Panc1 (cell line): ENCODE data around the gene GPATCH3. TPM values are rescaled to one million over a fixed set of nuclear protein-coding genes. Genes with fewer than 3 reads are reported as not detected.

Experiments used
- ATAC-seq: fragments of 200-7000 bp; cut with Tn5 transposase; 2 replicates; pipeline ENCODE4 v1.9.1; 2020; ENCODE audit warnings: mild to moderate bottlenecking, moderate library complexity
- BruUV-seq: library from RNA; stranded (reverse); fragments of 400-500 nt; replicated peaks from 2 replicates; lab custom pipeline; 2021; lab: Mats Ljungman, UMichigan
- CTCF ChIA-PET: fragments of 300-600 bp; sonication (Branson Sonifier 250); formaldehyde crosslinking; loops from one replicate; lab custom pipeline; 2022; ENCODE audit warnings: antibody characterized with exemption; lab: Charles Lee
- POLR2A ChIA-PET: fragments of 300-600 bp; sonication (Branson Sonifier 250); formaldehyde crosslinking; loops from one replicate; lab custom pipeline; 2022; ENCODE audit warnings: antibody characterized with exemption; lab: Charles Lee
- DNase-seq: peaks from one replicate; pipeline ENCODE4 v3.0.0-alpha.2; 2010; ENCODE audit warnings: low read depth, low spot score
- H3K27ac ChIP-seq: 2 replicates; pipeline ENCODE4 v1.5.1; 2011; ENCODE audit warnings: mild to moderate bottlenecking, low read length, inconsistent platforms
- H3K27me3 ChIP-seq: fragments of 200-500 bp; sonication (Bioruptor generic); 2 replicates; pipeline ENCODE4 v1.6.0; 2014; ENCODE audit warnings: low read length, inconsistent platforms; ENCODE audit not compliant: control insufficient read depth, insufficient read depth
- H3K36me3 ChIP-seq: fragments of 200-500 bp; sonication (Bioruptor generic); 2 replicates; pipeline ENCODE4 v1.5.1; 2014; ENCODE audit warnings: inconsistent platforms, mild to moderate bottlenecking, low read length, moderate library complexity; ENCODE audit not compliant: control insufficient read depth, insufficient read depth
- H3K4me1 ChIP-seq: 2 replicates; pipeline ENCODE4 v1.5.1; 2011; ENCODE audit warnings: inconsistent platforms, mild to moderate bottlenecking, low read length, moderate library complexity; ENCODE audit not compliant: control insufficient read depth, insufficient read depth
- H3K4me3 ChIP-seq, 2 experiments: 2 replicates each; pipeline ENCODE4 v1.5.1; 2011 to 2012; ENCODE audit warnings: low read depth in 2 of 2, low read length in 2 of 2, mild to moderate bottlenecking in 2 of 2, inconsistent platforms in 1 of 2, moderate library complexity in 1 of 2
- H3K9me3 ChIP-seq: fragments of 200-500 bp; sonication (Bioruptor generic); 2 replicates; pipeline ENCODE4 v1.5.1; 2014; ENCODE audit warnings: low read depth, mild to moderate bottlenecking, inconsistent platforms, low read length, moderate library complexity; ENCODE audit not compliant: control insufficient read depth, insufficient read depth
- POLR2AphosphoS5 ChIP-seq: IDR thresholded peaks from 2 replicates; pipeline ENCODE4 v1.6.1; 2012; ENCODE audit warnings: mild to moderate bottlenecking, low read depth, low read length, moderate library complexity
- SIN3A ChIP-seq: IDR thresholded peaks from 2 replicates; pipeline ENCODE4 v1.6.1; 2012; ENCODE audit warnings: low read depth, mild to moderate bottlenecking, low read length, moderate library complexity, borderline replicate concordance; ENCODE audit not compliant: insufficient read depth
- TCF7L2 ChIP-seq: IDR thresholded peaks from 2 replicates; pipeline ENCODE4 v1.6.1; 2011; ENCODE audit warnings: mild to moderate bottlenecking, low read depth, low read length, inconsistent platforms
- in situ Hi-C: cut with HindIII; loops from 2 replicates; pipeline ENCODE4 v1.10.0; 2016; ENCODE audit warnings: low sequenced_read_pairs, low pct_unique_long_range_greater_than_20kb
- intact Hi-C: fragments of 100-400 bp; cut with micrococcal nuclease; formaldehyde crosslinking; loops from one replicate; pipeline ENCODE4 v1.10.0; 2022; ENCODE audit not compliant: unreplicated experiment
- total RNA-seq: library from RNA; stranded (reverse); gene quantifications from one replicate; pipeline ENCODE4 v1.2.1, GENCODE V29; 2021; ENCODE audit not compliant: unreplicated experiment
- TF ChIP-seq, protein P1 (sequence below), 2 experiments: IDR thresholded peaks; 2 replicates each; pipeline ENCODE4 v1.6.1; 2011 to 2012; ENCODE audit warnings: low read depth in 2 of 2, control low read depth in 1 of 2, low read length in 1 of 2, mild to moderate bottlenecking in 1 of 2, moderate library complexity in 1 of 2; ENCODE audit not compliant: insufficient read depth in 1 of 2
- TF ChIP-seq, protein P2 (sequence below): fragments of 450-650 bp; IDR thresholded peaks from 2 replicates; pipeline ENCODE4 v1.5.1; 2017; ENCODE audit warnings: mild to moderate bottlenecking

GPATCH3 gene
- total RNA-seq, 1 experiment from 2014 or later: 29.7 TPM

DNA sequence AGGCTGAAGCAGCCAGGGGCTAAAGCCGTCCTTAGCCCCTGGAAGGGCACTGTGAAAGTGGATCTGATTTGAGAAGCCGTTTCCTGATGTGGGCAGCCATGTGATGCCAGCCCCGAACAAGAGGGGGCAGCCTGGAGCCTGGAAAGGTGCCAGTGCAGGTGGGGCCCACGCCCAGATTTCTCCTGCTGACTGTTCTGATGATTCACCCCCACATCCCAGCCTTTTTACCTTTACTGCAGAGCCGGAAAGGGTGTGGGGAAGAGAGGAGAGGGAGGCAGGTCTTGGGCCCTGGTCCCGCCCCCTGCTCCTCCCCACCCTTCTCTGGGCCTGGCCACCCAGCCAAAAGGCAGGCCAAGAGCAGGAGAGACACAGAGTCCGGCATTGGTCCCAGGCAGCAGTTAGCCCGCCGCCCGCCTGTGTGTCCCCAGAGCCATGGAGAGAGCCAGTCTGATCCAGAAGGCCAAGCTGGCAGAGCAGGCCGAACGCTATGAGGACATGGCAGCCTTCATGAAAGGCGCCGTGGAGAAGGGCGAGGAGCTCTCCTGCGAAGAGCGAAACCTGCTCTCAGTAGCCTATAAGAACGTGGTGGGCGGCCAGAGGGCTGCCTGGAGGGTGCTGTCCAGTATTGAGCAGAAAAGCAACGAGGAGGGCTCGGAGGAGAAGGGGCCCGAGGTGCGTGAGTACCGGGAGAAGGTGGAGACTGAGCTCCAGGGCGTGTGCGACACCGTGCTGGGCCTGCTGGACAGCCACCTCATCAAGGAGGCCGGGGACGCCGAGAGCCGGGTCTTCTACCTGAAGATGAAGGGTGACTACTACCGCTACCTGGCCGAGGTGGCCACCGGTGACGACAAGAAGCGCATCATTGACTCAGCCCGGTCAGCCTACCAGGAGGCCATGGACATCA, 37.2 kb downstream of the GPATCH3 start, which contains the start of gene SFN:
Gene SFN (plus strand): TSS at position 369 of the 904 bp plus-strand sequence. CDS start 64 bp downstream, at position 433.
- peak within 1 kb of the TSS; percentile 94 for H3K27ac ChIP-seq
- DNase-seq: peak; percentile 90
- CTCF ChIA-PET: interaction anchor here (0.7 kb wide), 1 partner anchor 74 kb away, joined by 3 read pairs; no protein-coding TSS in a partner anchor
- no peaks in the 10 kb centered on the region for H3K9me3 ChIP-seq
- H3K27me3 ChIP-seq: no peaks in the 10 kb centered on the region
- intact Hi-C loops: no loop called here
- H3K4me3 ChIP-seq: peak within 1 kb of the TSS; percentile 72 to 89
- in situ Hi-C loops: no loop called here
- POLR2A ChIA-PET: no interaction called here
- TSS peak; percentile 100 for BruUV-seq
- ATAC-seq: peak; percentile 75
- TF ChIP-seq POLR2AphosphoS5 (peak; percentile 98), TCF7L2 (no peak)
- TF ChIP-seq, protein P1, sequence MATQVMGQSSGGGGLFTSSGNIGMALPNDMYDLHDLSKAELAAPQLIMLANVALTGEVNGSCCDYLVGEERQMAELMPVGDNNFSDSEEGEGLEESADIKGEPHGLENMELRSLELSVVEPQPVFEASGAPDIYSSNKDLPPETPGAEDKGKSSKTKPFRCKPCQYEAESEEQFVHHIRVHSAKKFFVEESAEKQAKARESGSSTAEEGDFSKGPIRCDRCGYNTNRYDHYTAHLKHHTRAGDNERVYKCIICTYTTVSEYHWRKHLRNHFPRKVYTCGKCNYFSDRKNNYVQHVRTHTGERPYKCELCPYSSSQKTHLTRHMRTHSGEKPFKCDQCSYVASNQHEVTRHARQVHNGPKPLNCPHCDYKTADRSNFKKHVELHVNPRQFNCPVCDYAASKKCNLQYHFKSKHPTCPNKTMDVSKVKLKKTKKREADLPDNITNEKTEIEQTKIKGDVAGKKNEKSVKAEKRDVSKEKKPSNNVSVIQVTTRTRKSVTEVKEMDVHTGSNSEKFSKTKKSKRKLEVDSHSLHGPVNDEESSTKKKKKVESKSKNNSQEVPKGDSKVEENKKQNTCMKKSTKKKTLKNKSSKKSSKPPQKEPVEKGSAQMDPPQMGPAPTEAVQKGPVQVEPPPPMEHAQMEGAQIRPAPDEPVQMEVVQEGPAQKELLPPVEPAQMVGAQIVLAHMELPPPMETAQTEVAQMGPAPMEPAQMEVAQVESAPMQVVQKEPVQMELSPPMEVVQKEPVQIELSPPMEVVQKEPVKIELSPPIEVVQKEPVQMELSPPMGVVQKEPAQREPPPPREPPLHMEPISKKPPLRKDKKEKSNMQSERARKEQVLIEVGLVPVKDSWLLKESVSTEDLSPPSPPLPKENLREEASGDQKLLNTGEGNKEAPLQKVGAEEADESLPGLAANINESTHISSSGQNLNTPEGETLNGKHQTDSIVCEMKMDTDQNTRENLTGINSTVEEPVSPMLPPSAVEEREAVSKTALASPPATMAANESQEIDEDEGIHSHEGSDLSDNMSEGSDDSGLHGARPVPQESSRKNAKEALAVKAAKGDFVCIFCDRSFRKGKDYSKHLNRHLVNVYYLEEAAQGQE (IDR thresholded peaks at IDR 0.05; ENCODE audit: insufficient read depth in 1 of 2, low read depth in 2 of 2, low read length in 1 of 2): peak; percentile 6 to 63; a peak in 1 of 4 replicates
- TF ChIP-seq, protein P2, sequence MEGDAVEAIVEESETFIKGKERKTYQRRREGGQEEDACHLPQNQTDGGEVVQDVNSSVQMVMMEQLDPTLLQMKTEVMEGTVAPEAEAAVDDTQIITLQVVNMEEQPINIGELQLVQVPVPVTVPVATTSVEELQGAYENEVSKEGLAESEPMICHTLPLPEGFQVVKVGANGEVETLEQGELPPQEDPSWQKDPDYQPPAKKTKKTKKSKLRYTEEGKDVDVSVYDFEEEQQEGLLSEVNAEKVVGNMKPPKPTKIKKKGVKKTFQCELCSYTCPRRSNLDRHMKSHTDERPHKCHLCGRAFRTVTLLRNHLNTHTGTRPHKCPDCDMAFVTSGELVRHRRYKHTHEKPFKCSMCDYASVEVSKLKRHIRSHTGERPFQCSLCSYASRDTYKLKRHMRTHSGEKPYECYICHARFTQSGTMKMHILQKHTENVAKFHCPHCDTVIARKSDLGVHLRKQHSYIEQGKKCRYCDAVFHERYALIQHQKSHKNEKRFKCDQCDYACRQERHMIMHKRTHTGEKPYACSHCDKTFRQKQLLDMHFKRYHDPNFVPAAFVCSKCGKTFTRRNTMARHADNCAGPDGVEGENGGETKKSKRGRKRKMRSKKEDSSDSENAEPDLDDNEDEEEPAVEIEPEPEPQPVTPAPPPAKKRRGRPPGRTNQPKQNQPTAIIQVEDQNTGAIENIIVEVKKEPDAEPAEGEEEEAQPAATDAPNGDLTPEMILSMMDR: peak; percentile 87
- H3K4me1 ChIP-seq: peaks cover 18% of the 10 kb centered on the region
- no peaks in the 10 kb centered on the region; the same call in 1 of the 2 replicates for H3K36me3 ChIP-seq

DNA sequence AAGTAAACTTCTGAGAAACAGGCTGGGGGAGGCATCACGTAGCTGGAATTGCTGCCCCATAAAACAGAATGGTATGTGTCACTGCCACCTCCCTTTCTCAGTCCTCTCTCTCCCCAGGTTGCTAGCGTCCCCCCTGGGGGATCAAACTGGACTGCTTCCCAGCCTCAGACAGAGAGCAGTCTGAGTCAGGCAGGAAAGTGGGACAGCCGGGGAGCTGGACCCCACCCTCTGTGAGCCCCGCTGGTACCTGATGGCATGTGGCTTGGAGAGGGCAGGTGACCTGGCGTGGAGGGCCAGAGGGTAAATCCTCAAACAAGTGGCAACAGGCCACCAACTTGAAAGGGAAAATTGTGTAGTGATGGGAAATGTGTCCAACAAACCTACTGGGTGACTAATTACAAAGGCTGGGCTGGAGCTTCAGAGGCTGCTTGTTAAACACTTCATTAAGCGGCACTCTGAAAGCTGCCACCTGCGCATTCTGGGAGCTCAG, 38.3 kb downstream of the GPATCH3 start:
- intact Hi-C loops: no loop called here
- no peak for DNase-seq
- peak overlapping the region; percentile 94 for H3K27ac ChIP-seq
- no peaks in the 10 kb centered on the region for H3K27me3 ChIP-seq
- CTCF ChIA-PET: interaction anchor here (0.7 kb wide), 1 partner anchor 19 kb away, joined by 3 read pairs; no protein-coding TSS in a partner anchor
- ATAC-seq: no peak
- no TSS peak for BruUV-seq
- no peaks in the 10 kb centered on the region; the same call in 1 of the 2 replicates for H3K36me3 ChIP-seq
- H3K4me3 ChIP-seq: no peak overlapping the region
- in situ Hi-C loops: no loop called here
- TF ChIP-seq, protein P2: no peak
- TF ChIP-seq SIN3A (no peak), TCF7L2 (peak; percentile 73), POLR2AphosphoS5 (no peak)
- TF ChIP-seq, protein P1 (IDR thresholded peaks at IDR 0.05; ENCODE audit: insufficient read depth in 1 of 2, low read depth in 2 of 2, low read length in 1 of 2): no peak
- POLR2A ChIA-PET: interaction anchor here (0.6 to 0.8 kb wide), 2 partner anchors 101 to 272 kb away, joined by 3 to 11 read pairs; no protein-coding TSS in a partner anchor
- H3K9me3 ChIP-seq: no peaks in the 10 kb centered on the region
- peaks cover 18% of the 10 kb centered on the region for H3K4me1 ChIP-seq
